ENCODE results near the gene APBB1IP.
"Not testable (repeated sequence)": the region's sequence is repeated elsewhere in the genome, so short reads cannot be mapped to it uniquely, and the experiment has no call there.

APBB1IP gene

GRCh38 chr10:26494018-26494417 lies 55.9 kb downstream of the APBB1IP start:
- H3K4me3 ChIP-seq (ENCODE audit: low read depth, low read length): no peak overlapping the region
- TF ChIP-seq, protein P1, sequence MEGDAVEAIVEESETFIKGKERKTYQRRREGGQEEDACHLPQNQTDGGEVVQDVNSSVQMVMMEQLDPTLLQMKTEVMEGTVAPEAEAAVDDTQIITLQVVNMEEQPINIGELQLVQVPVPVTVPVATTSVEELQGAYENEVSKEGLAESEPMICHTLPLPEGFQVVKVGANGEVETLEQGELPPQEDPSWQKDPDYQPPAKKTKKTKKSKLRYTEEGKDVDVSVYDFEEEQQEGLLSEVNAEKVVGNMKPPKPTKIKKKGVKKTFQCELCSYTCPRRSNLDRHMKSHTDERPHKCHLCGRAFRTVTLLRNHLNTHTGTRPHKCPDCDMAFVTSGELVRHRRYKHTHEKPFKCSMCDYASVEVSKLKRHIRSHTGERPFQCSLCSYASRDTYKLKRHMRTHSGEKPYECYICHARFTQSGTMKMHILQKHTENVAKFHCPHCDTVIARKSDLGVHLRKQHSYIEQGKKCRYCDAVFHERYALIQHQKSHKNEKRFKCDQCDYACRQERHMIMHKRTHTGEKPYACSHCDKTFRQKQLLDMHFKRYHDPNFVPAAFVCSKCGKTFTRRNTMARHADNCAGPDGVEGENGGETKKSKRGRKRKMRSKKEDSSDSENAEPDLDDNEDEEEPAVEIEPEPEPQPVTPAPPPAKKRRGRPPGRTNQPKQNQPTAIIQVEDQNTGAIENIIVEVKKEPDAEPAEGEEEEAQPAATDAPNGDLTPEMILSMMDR (IDR thresholded peaks at IDR 0.05; ENCODE audit: borderline replicate concordance, insufficient read depth, low read depth, low read length): no peak

DNA sequence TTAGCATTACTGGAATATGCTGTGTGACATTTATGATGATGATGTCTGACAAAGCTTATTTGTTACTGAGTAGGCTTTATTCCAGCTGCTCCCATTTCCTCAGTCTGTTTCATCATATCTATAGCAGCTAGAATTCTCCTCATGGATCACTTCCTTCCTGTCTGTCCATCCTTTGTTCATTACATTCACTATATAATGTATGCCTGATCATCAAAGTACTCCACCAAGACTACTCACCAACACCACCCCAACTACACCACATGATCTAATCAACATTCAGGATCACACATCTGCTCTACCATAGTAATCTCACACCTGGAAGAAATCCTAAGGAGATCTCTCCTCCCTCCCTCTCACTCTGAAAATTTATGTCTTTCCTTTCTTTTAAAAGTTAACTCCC lies 61.3 kb downstream of the APBB1IP start:
- TF ChIP-seq, protein P1 (IDR thresholded peaks at IDR 0.05; ENCODE audit: borderline replicate concordance, insufficient read depth, low read depth, low read length): no peak
- no peak overlapping the region for H3K4me3 ChIP-seq (ENCODE audit: low read depth, low read length)

DNA sequence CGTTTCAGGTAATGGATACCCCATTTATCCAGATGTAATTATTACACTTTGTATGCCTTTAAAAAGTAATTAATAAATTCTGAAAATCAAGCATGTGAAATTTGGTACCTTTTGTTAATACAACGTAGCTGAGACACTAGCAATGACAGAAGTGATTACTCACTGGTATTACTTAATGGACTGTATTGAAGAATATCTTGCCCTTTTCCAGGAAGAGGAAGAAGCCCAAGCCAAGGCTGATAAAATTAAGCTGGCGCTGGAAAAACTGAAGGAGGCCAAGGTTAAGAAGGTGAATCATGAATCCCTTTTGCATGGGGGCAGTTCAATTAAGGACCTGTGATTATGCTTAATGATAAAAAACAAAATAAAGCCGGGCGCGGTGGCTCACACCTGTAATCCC lies 64.8 kb downstream of the APBB1IP start:
- TF ChIP-seq, protein P1 (IDR thresholded peaks at IDR 0.05; ENCODE audit: borderline replicate concordance, insufficient read depth, low read depth, low read length): no peak

DNA sequence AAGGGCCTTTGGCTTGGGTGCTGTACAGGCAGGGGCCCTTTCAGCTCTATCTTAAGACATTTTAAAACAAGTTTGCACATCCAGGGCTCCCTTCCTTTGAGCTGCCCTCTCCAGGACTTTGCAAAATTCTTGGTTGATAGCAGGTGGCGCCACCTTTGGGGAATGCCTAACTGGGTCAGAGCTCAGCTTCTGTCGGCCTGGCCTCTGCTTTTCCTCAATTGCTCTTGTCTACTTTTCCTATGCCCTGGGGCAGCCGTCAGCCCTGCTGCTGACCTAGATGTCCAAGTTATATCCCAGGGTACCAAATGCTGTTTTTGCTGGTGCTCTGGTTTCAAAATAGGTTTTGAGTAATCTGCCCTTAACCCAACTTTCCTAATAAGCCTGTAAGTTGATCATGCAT lies 65.8 kb downstream of the APBB1IP start:
- H3K4me3 ChIP-seq (ENCODE audit: low read depth, low read length): no peak overlapping the region
- TF ChIP-seq, protein P1 (IDR thresholded peaks at IDR 0.05; ENCODE audit: borderline replicate concordance, insufficient read depth, low read depth, low read length): peak; percentile 21; the same call in 1 of the 2 replicates

More for the DNA sequence above, 64.8 kb downstream of the APBB1IP start:
- no peak overlapping the region for H3K4me3 ChIP-seq (ENCODE audit: low read depth, low read length)

DNA sequence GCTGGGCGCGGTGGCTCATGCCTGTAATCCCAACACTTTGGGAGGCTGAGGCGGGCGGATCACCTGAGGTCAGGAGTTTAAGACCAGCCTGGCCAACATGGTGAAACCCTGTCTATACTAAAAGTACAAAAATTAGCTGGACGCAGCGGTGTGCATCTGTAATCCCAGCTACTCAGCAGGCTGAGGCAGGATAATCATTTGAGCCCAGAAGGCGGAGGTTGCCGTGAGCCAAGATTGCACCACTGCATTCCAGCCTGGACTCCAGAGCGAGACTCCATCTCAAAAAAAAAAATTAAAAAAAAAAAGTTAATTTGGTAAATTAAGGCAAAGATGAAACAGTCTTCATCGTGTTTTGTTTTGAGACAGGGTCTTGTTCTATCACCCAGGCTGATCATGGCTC lies 66.3 kb downstream of the APBB1IP start:
- H3K4me3 ChIP-seq (ENCODE audit: low read depth, low read length): not testable (repeated sequence)

DNA sequence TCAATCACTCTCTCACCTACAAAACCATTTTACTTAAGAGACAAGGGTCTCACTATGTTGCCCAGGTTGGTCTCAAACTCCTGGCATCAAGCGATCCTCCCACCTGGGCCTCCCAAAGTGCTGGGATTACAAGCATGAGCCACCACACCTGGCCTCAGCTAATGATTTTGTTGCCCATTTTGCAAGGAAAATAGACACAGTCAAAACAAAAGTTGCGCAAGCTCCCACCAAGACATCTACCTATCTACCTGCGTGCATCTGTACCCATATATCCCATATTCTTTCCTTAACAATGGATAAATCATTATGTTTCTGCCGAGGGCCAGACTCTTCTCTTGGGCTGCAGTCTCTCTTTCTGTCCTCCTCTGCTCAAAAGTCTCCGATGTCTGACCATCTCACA lies 67.3 kb downstream of the APBB1IP start:
- TF ChIP-seq, protein P1 (IDR thresholded peaks at IDR 0.05; ENCODE audit: borderline replicate concordance, insufficient read depth, low read depth, low read length): no peak
- no peak overlapping the region for H3K4me3 ChIP-seq (ENCODE audit: low read depth, low read length)

GRCh38 chr10:26506736-26507135 lies 68.6 kb downstream of the APBB1IP start:
- TF ChIP-seq, protein P1 (IDR thresholded peaks at IDR 0.05; ENCODE audit: borderline replicate concordance, insufficient read depth, low read depth, low read length): no peak
- H3K4me3 ChIP-seq (ENCODE audit: low read depth, low read length): no peak overlapping the region

DNA sequence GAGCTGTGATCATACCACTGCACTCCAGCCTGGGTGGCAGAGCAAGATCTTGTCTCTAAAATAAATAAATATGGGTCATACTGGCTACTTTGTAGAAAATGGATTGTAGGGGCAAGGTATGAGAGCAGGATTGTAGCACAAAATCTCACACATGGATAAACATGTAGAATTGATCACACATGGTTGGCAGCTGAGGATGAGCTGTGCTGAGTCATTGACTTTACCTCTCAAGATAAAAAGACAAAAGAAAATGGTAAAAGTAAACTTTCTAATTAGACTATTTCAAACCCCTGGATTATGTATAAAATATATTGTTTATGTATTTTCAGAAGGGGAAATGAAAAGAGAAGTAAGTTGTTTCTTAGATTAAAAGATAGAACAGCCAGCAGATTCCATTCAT lies 69.3 kb downstream of the APBB1IP start:
- TF ChIP-seq, protein P1 (IDR thresholded peaks at IDR 0.05; ENCODE audit: borderline replicate concordance, insufficient read depth, low read depth, low read length): no peak
- H3K4me3 ChIP-seq (ENCODE audit: low read depth, low read length): no peak overlapping the region
